ENCODE results near the gene MDM2. TPM values are rescaled to one million over a fixed set of nuclear protein-coding genes. Genes with fewer than 3 reads are reported as not detected.
"Not testable (repeated sequence)": the region's sequence is repeated elsewhere in the genome, so short reads cannot be mapped to it uniquely, and the experiment has no call there.

The MDM2 gene
- total RNA-seq, 1 donor from 2014 or later = 160 TPM

DNA sequence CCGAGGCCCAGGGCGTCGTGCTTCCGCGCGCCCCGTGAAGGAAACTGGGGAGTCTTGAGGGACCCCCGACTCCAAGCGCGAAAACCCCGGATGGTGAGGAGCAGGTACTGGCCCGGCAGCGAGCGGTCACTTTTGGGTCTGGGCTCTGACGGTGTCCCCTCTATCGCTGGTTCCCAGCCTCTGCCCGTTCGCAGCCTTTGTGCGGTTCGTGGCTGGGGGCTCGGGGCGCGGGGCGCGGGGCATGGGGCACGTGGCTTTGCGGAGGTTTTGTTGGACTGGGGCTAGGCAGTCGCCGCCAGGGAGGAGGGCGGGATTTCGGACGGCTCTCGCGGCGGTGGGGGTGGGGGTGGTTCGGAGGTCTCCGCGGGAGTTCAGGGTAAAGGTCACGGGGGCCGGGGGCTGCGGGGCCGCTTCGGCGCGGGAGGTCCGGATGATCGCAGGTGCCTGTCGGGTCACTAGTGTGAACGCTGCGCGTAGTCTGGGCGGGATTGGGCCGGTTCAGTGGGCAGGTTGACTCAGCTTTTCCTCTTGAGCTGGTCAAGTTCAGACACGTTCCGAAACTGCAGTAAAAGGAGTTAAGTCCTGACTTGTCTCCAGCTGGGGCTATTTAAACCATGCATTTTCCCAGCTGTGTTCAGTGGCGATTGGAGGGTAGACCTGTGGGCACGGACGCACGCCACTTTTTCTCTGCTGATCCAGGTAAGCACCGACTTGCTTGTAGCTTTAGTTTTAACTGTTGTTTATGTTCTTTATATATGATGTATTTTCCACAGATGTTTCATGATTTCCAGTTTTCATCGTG is 612 bp downstream of the MDM2 start:
- TF ChIP-seq CTCF (IDR thresholded peaks at IDR 0.05) = peak; percentile 61
- H3K27ac Mint-ChIP-seq (ENCODE audit: unreplicated experiment) = peak overlapping the region; percentile 99
- no peaks in the 10 kb centered on the region for H3K27me3 Mint-ChIP-seq (ENCODE audit: low read depth)
- H3K4me3 Mint-ChIP-seq (ENCODE audit: unreplicated experiment) = peak overlapping the region; percentile 95
- DNase-seq (ENCODE audit: low spot score) = no peak
- H3K36me3 Mint-ChIP-seq (ENCODE audit: low read depth) = peaks cover 19% of the 10 kb centered on the region
- no peaks in the 10 kb centered on the region for H3K9me3 Mint-ChIP-seq (ENCODE audit: low read depth)
- H3K4me1 Mint-ChIP-seq (ENCODE audit: low read depth) = peaks cover 32% of the 10 kb centered on the region

DNA sequence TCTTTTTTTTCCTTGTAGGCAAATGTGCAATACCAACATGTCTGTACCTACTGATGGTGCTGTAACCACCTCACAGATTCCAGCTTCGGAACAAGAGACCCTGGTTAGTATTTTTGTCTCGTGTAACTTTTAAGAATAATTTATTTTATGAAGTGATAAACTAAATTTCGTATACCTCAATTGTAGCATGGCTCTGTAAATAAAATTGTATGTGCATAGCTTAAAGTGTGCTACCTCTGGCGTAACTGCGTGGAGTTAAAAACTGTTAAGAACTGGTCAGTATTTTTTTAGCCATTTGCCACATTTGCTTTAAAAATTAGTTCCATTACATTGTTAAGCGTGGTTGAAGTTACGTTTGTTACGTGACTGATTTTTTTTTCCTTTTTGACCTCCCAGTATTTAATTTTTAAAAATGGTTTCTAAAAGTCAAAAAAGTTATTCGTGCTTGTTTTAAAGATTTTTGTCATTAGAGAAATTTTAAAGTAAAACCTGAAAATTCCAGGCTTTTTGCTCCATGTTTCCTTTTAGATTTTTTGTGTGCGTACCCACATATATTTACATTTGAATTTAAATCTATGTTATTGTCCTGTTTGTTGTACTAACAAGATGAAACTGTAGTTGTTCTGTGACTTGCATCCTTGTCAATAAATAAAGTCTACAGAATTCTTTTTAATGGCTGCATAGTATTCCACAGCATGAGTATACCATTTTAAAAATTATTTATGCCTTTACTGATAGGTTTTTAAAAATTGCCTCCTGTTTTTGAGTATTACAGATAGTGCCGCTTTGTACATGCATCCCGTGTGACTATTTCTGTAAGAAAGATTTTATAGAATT is 1.4 kb downstream of the MDM2 start:
- Mint-ChIP-seq H3K4me3 (ENCODE audit: unreplicated experiment) (peak overlapping the region; percentile 95), H3K36me3 (ENCODE audit: low read depth) (peaks cover 22% of the 10 kb centered on the region), H3K9me3 (ENCODE audit: low read depth) (no peaks in the 10 kb centered on the region), H3K27ac (ENCODE audit: unreplicated experiment) (peak overlapping the region; percentile 99), H3K4me1 (ENCODE audit: low read depth) (peaks cover 35% of the 10 kb centered on the region), H3K27me3 (ENCODE audit: low read depth) (no peaks in the 10 kb centered on the region)
- no peak for TF ChIP-seq CTCF (IDR thresholded peaks at IDR 0.05)
- DNase-seq (ENCODE audit: low spot score) = no peak

GRCh38 chr12:68810027-68810389 is 2.0 kb downstream of the MDM2 start:
- H3K27me3 Mint-ChIP-seq (ENCODE audit: low read depth); H3K9me3 Mint-ChIP-seq (ENCODE audit: low read depth); DNase-seq (ENCODE audit: low spot score): not testable (repeated sequence)
- peak overlapping the region; percentile 68 for H3K27ac Mint-ChIP-seq (ENCODE audit: unreplicated experiment)
- peaks cover 23% of the 10 kb centered on the region for H3K36me3 Mint-ChIP-seq (ENCODE audit: low read depth)
- H3K4me1 Mint-ChIP-seq (ENCODE audit: low read depth) = peaks cover 40% of the 10 kb centered on the region
- peak overlapping the region; percentile 95 for H3K4me3 Mint-ChIP-seq (ENCODE audit: unreplicated experiment)

DNA sequence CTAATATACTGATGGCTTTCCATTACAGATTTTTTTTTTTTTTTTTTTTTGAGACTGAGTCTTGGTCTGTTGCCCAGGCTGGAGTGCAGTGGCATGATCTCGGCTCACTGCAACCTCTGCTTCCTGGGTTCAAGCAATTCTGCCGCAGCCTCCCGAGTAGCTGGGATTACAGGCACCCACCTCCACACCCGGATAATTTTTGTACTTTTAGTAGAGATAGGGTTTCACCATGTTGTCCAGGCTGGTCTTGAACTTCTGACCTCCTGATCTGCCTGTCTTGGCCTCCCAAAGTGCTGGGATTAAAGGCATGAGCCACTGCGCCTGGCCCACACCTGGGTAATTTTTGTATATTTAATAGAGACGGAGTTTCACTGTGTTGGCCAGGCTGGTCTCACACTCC is 3.6 kb downstream of the MDM2 start:
- peak overlapping the region; percentile 49 for H3K27ac Mint-ChIP-seq (ENCODE audit: unreplicated experiment)
- DNase-seq (ENCODE audit: low spot score); H3K9me3 Mint-ChIP-seq (ENCODE audit: low read depth); H3K27me3 Mint-ChIP-seq (ENCODE audit: low read depth): not testable (repeated sequence)
- peaks cover 50% of the 10 kb centered on the region for H3K4me1 Mint-ChIP-seq (ENCODE audit: low read depth)
- peak overlapping the region; percentile 60 for H3K4me3 Mint-ChIP-seq (ENCODE audit: unreplicated experiment)
- H3K36me3 Mint-ChIP-seq (ENCODE audit: low read depth) = peaks cover 27% of the 10 kb centered on the region

GRCh38 chr12:68812553-68813241 is 4.7 kb downstream of the MDM2 start:
- peak overlapping the region; percentile 33 for H3K4me3 Mint-ChIP-seq (ENCODE audit: unreplicated experiment)
- H3K27ac Mint-ChIP-seq (ENCODE audit: unreplicated experiment) = no peak overlapping the region
- no peak for TF ChIP-seq CTCF (IDR thresholded peaks at IDR 0.05)
- H3K27me3 Mint-ChIP-seq (ENCODE audit: low read depth) = no peaks in the 10 kb centered on the region
- no peak for DNase-seq (ENCODE audit: low spot score)
- peaks cover 27% of the 10 kb centered on the region for H3K36me3 Mint-ChIP-seq (ENCODE audit: low read depth)
- H3K9me3 Mint-ChIP-seq (ENCODE audit: low read depth) = no peaks in the 10 kb centered on the region
- H3K4me1 Mint-ChIP-seq (ENCODE audit: low read depth) = peaks cover 46% of the 10 kb centered on the region

GRCh38 chr12:68813242-68813593 is 5.2 kb downstream of the MDM2 start:
- peak overlapping the region; percentile 24 for H3K4me3 Mint-ChIP-seq (ENCODE audit: unreplicated experiment)
- H3K9me3 Mint-ChIP-seq (ENCODE audit: low read depth) = no peaks in the 10 kb centered on the region
- no peak for TF ChIP-seq CTCF (IDR thresholded peaks at IDR 0.05)
- no peak overlapping the region for H3K27ac Mint-ChIP-seq (ENCODE audit: unreplicated experiment)
- H3K4me1 Mint-ChIP-seq (ENCODE audit: low read depth) = peaks cover 46% of the 10 kb centered on the region
- DNase-seq (ENCODE audit: low spot score) = no peak
- H3K36me3 Mint-ChIP-seq (ENCODE audit: low read depth) = peaks cover 27% of the 10 kb centered on the region
- no peaks in the 10 kb centered on the region for H3K27me3 Mint-ChIP-seq (ENCODE audit: low read depth)

Data from chondrocyte (in vitro differentiated cells).